ENCODE measurements around the gene YWHAH.

- TF ChIP-seq, protein P1, sequence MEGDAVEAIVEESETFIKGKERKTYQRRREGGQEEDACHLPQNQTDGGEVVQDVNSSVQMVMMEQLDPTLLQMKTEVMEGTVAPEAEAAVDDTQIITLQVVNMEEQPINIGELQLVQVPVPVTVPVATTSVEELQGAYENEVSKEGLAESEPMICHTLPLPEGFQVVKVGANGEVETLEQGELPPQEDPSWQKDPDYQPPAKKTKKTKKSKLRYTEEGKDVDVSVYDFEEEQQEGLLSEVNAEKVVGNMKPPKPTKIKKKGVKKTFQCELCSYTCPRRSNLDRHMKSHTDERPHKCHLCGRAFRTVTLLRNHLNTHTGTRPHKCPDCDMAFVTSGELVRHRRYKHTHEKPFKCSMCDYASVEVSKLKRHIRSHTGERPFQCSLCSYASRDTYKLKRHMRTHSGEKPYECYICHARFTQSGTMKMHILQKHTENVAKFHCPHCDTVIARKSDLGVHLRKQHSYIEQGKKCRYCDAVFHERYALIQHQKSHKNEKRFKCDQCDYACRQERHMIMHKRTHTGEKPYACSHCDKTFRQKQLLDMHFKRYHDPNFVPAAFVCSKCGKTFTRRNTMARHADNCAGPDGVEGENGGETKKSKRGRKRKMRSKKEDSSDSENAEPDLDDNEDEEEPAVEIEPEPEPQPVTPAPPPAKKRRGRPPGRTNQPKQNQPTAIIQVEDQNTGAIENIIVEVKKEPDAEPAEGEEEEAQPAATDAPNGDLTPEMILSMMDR (IDR thresholded peaks at IDR 0.05; ENCODE audit: low read depth, low read length), result no peak
- TF ChIP-seq POLR2A (IDR thresholded peaks at IDR 0.05; ENCODE audit: extremely low read depth, insufficient read length), result no peak
Measured at GRCh38 chr22:31909977-31910376, 34.4 kb upstream of the YWHAH start.
